ENCODE results near the gene CREB1.

Gene CREB1

GRCh38 chr2:207529330-207530159 is at the start of gene CREB1:
TSS of gene CREB1 (plus strand) at chr2:207529962. CDS start at chr2:207555636, 25,674 bp downstream.
- DNase-seq (ENCODE audit: low spot score) = peak; percentile 98
- peak; percentile 22 for TF ChIP-seq CTCF (IDR thresholded peaks at IDR 0.05; ENCODE audit: extremely low read depth, missing control alignments)

- no peak for DNase-seq (ENCODE audit: low spot score)
- no peak for TF ChIP-seq CTCF (IDR thresholded peaks at IDR 0.05; ENCODE audit: extremely low read depth, missing control alignments)
Measured at GRCh38 chr2:207480521-207481040, 49.2 kb upstream of the CREB1 start.

GRCh38 chr2:207481924-207482323 is 47.8 kb upstream of the CREB1 start:
- no peak for DNase-seq (ENCODE audit: low spot score)
- TF ChIP-seq CTCF (IDR thresholded peaks at IDR 0.05; ENCODE audit: extremely low read depth, missing control alignments) = no peak

- TF ChIP-seq CTCF (IDR thresholded peaks at IDR 0.05; ENCODE audit: extremely low read depth, missing control alignments) = no peak
Measured at GRCh38 chr2:207482630-207483029, 47.1 kb upstream of the CREB1 start.

GRCh38 chr2:207483066-207483465 is 46.7 kb upstream of the CREB1 start:
- no peak for DNase-seq (ENCODE audit: low spot score)
- no peak for TF ChIP-seq CTCF (IDR thresholded peaks at IDR 0.05; ENCODE audit: extremely low read depth, missing control alignments)

More at GRCh38 chr2:207482630-207483029, 47.1 kb upstream of the CREB1 start:
- DNase-seq (ENCODE audit: low spot score) = no peak

GRCh38 chr2:207483477-207483876 is 46.3 kb upstream of the CREB1 start:
- no peak for DNase-seq (ENCODE audit: low spot score)
- no peak for TF ChIP-seq CTCF (IDR thresholded peaks at IDR 0.05; ENCODE audit: extremely low read depth, missing control alignments)

Measured in GM20000 (cell line).